SK-N-SH (cell line): ENCODE measurements around the gene CLMN. TPM values are rescaled to one million over a fixed set of nuclear protein-coding genes. Genes with fewer than 3 reads are reported as not detected.

ENCODE experiments used
- CTCF ChIA-PET: fragments of 300-600, 350-600 bp; formaldehyde crosslinking; extraction: SDS; loops from one replicate; lab custom pipeline; 2021; lab: Yijun Ruan, JAX
- POLR2A ChIA-PET: fragments of 350-600 bp; sonication (Branson Sonifier 250); formaldehyde crosslinking; extraction: SDS; loops from one replicate; lab custom pipeline; 2020; ENCODE audit warnings: antibody characterized with exemption, inconsistent platforms; lab: Yijun Ruan, JAX
- DNase-seq: peaks from one replicate; pipeline ENCODE4 v3.0.0; 2012
- H2AFZ ChIP-seq: fragments of 200-600 bp; sonication (generic); 2 replicates; pipeline ENCODE4 v1.8.1; 2016; ENCODE audit warnings: antibody characterized with exemption, mild to moderate bottlenecking, low read depth
- H3F3A ChIP-seq: fragments of 200-600 bp; sonication (generic); replicated peaks from 2 replicates; pipeline ENCODE3; 2016; ENCODE audit warnings: antibody characterized with exemption, mild to moderate bottlenecking; ENCODE audit not compliant: insufficient read depth
- H3K27ac ChIP-seq, 2 experiments: fragments of 200-500 bp in 1 of 2; fragments of 200-600 bp in 1 of 2; sonication (Bioruptor generic) in 1 of 2; sonication (generic), shearing (Covaris generic) in 1 of 2; 2 replicates each; pipeline versions ENCODE4 v1.5.1 to v1.6.1; 2014 to 2016; ENCODE audit warnings: low read depth in 2 of 2, inconsistent platforms in 1 of 2, low read length in 1 of 2, mild to moderate bottlenecking in 1 of 2, mixed read lengths in 1 of 2
- H3K27me3 ChIP-seq: fragments of 200-600 bp; sonication (generic), shearing (Covaris generic); 2 replicates; pipeline ENCODE4 v1.6.1; 2016; ENCODE audit warnings: mixed run types; ENCODE audit not compliant: insufficient read depth
- H3K36me3 ChIP-seq, 2 experiments: fragments of 200-500 bp in 1 of 2; fragments of 200-600 bp in 1 of 2; sonication (Bioruptor generic) in 1 of 2; sonication (generic) in 1 of 2; replicated peaks in 1 of 2; 2 replicates each; pipeline versions ENCODE3 to v1.5.1; 2014 to 2016; ENCODE audit warnings: low read length in 1 of 2, mild to moderate bottlenecking in 1 of 2; ENCODE audit not compliant: insufficient read depth in 2 of 2, control insufficient read depth in 1 of 2
- H3K4me1 ChIP-seq, 2 experiments: fragments of 200-500 bp in 1 of 2; fragments of 200-600 bp in 1 of 2; sonication (Bioruptor generic) in 1 of 2; sonication (generic), shearing (Covaris generic) in 1 of 2; 2 replicates each; pipeline versions ENCODE4 v1.5.1 to v1.6.1; 2014 to 2016; ENCODE audit warnings: low read depth in 1 of 2, low read length in 1 of 2, mixed run types in 1 of 2; ENCODE audit not compliant: insufficient read depth in 2 of 2, control insufficient read depth in 1 of 2
- H3K4me2 ChIP-seq: fragments of 200-600 bp; sonication (generic), shearing (Covaris generic); 2 replicates; pipeline ENCODE4 v1.6.1; 2017; ENCODE audit warnings: mixed run types
- H3K4me3 ChIP-seq, 2 experiments: fragments of 200-500 bp in 1 of 2; fragments of 200-600 bp in 1 of 2; sonication (Bioruptor generic) in 1 of 2; sonication (generic), shearing (Covaris generic) in 1 of 2; 2 replicates each; pipeline versions ENCODE4 v1.5.1 to v1.8.1; 2014 to 2016; ENCODE audit warnings: low read depth in 2 of 2, inconsistent platforms in 1 of 2, low read length in 1 of 2, mild to moderate bottlenecking in 1 of 2, mixed read lengths in 1 of 2, moderate library complexity in 1 of 2
- H3K79me2 ChIP-seq: fragments of 200-600 bp; sonication (generic); 2 replicates; pipeline ENCODE4 v1.8.1; 2017; ENCODE audit warnings: mild to moderate bottlenecking; ENCODE audit not compliant: insufficient read depth
- H3K9ac ChIP-seq: fragments of 200-600 bp; sonication (generic); 2 replicates; pipeline ENCODE4 v1.6.1; 2017; ENCODE audit warnings: mixed run types
- H3K9me2 ChIP-seq: fragments of 200-600 bp; sonication (generic); 2 replicates; pipeline ENCODE4 v1.6.1; 2017; ENCODE audit warnings: mixed run types
- H3K9me3 ChIP-seq: fragments of 200-600 bp; sonication (generic); 2 replicates; pipeline ENCODE4 v1.6.1; 2017; ENCODE audit warnings: mixed run types, mild to moderate bottlenecking, moderate library complexity
- H4K20me1 ChIP-seq: fragments of 200-600 bp; sonication (generic); 2 replicates; pipeline ENCODE4 v1.6.1; 2017; ENCODE audit warnings: mild to moderate bottlenecking, mixed run types; ENCODE audit not compliant: insufficient read depth
- GABPA ChIP-seq: IDR thresholded peaks from 2 replicates; pipeline ENCODE4 v1.4.0; 2012; ENCODE audit warnings: low read depth, mild to moderate bottlenecking
- IRF3 ChIP-seq: fragments of 150-350 bp; IDR thresholded peaks from 2 replicates; pipeline ENCODE4 v1.6.1; 2016; ENCODE audit warnings: mild to moderate bottlenecking, low read depth, low read length
- MXI1 ChIP-seq: IDR thresholded peaks from 2 replicates; pipeline ENCODE4 v1.6.1; 2012; ENCODE audit warnings: mild to moderate bottlenecking, low read depth, low read length, improper control_type of control experiment
- NRF1 ChIP-seq: IDR thresholded peaks from 2 replicates; pipeline ENCODE4 v1.6.1; 2012; ENCODE audit warnings: low read depth, mild to moderate bottlenecking, low read length
- PBX3 ChIP-seq: IDR thresholded peaks from 2 replicates; pipeline ENCODE4; 2012
- RXRA ChIP-seq: IDR thresholded peaks from 2 replicates; pipeline ENCODE4 v1.4.0; 2012; ENCODE audit warnings: low read depth, mild to moderate bottlenecking, borderline replicate concordance
- SMC3 ChIP-seq: IDR thresholded peaks from 2 replicates; pipeline ENCODE4 v1.6.1; 2012; ENCODE audit warnings: low read depth, low read length, improper control_type of control experiment
- TCF12 ChIP-seq: IDR thresholded peaks from 2 replicates; pipeline ENCODE4 v1.4.0; 2012
- WGBS: methylation state at CpG from one replicate; pipeline ENCODE4 v1.1.6; 2017; ENCODE audit warnings: low lambda C conversion rate; 5-methylcytosine and 5-hydroxymethylcytosine counted together
- polyA plus RNA-seq, 3 experiments: library from polyadenylated mRNA; depleted of rRNA; stranded (reverse); fragments of >200 nt; gene quantifications; 2 replicates each; pipeline ENCODE4 v1.2.3, GENCODE V29; 2012

The CLMN gene
- polyA plus RNA-seq, 1 of the 3 experiments (the other 2 are of a cell fraction): 1.4 TPM

GRCh38 chr14:95301527-95302187 lies 18.1 kb downstream of the CLMN start:
- no peaks in the 10 kb centered on the region for H3K27me3 ChIP-seq
- no peak overlapping the region for H3K9ac ChIP-seq
- no peaks in the 10 kb centered on the region for H4K20me1 ChIP-seq
- no peak overlapping the region for H3K27ac ChIP-seq
- H3K9me2 ChIP-seq: no peaks in the 10 kb centered on the region
- H3F3A ChIP-seq: no peaks in the 10 kb centered on the region
- H3K4me2 ChIP-seq: no peak overlapping the region
- no peaks in the 10 kb centered on the region for H3K36me3 ChIP-seq
- ChIA-PET POLR2A (no interaction called here), CTCF (no interaction called here)
- WGBS: 86% methylated on average over 6 of the region's 6 CpGs
- no peak for TF ChIP-seq NRF1
- TF ChIP-seq IRF3: no peak
- no peak for TF ChIP-seq TCF12
- no peak for TF ChIP-seq MXI1
- TF ChIP-seq PBX3: no peak
- TF ChIP-seq GABPA: no peak
- H3K9me3 ChIP-seq: no peaks in the 10 kb centered on the region
- H2AFZ ChIP-seq: no peak overlapping the region
- peaks cover 4 to 11% of the 10 kb centered on the region in 2 experiments; a peak in 2 of 4 replicates for H3K4me1 ChIP-seq
- no peak for DNase-seq
- no peak overlapping the region for H3K4me3 ChIP-seq
- no peaks in the 10 kb centered on the region for H3K79me2 ChIP-seq

DNA sequence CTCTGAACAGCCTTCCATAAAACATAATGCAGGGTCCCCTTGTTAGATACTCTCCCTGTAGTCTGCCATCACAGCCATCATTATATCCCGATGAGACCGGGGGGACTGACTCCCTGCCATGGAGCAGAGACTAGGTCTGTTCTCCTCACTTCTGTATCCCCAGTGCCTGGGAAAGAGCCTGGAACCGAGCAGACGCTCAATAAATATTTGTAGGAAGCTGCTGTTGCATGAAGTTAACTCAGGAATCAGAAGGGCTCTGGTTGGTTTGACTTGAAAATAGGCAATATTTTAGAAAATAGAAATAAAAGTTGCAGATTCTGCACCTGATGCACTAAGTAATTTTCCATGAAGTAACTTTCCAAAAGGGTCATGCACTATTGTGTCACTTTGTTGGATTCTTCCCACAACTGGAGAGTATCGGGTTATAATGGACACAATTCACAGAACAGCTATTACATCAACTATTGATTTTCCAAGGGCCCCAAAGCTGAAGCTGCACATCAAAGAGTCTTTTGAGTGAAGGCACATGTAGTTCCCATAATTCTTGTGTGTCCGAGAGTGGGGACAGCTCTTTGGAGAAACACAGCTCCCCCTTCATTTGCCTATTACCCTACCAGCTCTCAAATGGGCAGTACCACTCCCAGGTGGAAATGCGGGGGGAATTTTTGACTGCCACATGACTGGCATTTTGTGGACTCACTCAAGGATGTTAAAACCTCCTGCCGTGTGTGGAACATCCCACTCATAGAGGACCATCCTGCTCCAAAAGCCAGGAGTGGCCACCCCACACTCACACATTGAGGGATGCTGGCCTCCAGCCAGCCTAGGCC lies 18.8 kb downstream of the CLMN start:
- 92% methylated on average over 7 of the region's 8 CpGs for WGBS
- ChIA-PET CTCF (interaction anchor here (1.1 kb wide), 1 partner anchor 131 kb away, joined by 3 read pairs; no protein-coding TSS in a partner anchor), POLR2A (no interaction called here)
- Histone ChIP-seq H3K9me3 (no peaks in the 10 kb centered on the region), H3K9ac (no peak overlapping the region), H3K4me1 (peaks cover 4 to 11% of the 10 kb centered on the region in 2 experiments; a peak in 2 of 4 replicates), H3K79me2 (no peaks in the 10 kb centered on the region), H3K36me3 (no peaks in the 10 kb centered on the region), H3K4me3 (no peak overlapping the region), H3K4me2 (no peak overlapping the region), H3K9me2 (no peaks in the 10 kb centered on the region), H3F3A (no peaks in the 10 kb centered on the region), H2AFZ (no peak overlapping the region), H4K20me1 (no peaks in the 10 kb centered on the region), H3K27me3 (no peaks in the 10 kb centered on the region), H3K27ac (no peak overlapping the region)
- TF ChIP-seq RXRA: no peak
- no peak for TF ChIP-seq SMC3
- no peak for DNase-seq
